Measurements from ENCODE around the gene ZACN.

ZACN gene

DNA sequence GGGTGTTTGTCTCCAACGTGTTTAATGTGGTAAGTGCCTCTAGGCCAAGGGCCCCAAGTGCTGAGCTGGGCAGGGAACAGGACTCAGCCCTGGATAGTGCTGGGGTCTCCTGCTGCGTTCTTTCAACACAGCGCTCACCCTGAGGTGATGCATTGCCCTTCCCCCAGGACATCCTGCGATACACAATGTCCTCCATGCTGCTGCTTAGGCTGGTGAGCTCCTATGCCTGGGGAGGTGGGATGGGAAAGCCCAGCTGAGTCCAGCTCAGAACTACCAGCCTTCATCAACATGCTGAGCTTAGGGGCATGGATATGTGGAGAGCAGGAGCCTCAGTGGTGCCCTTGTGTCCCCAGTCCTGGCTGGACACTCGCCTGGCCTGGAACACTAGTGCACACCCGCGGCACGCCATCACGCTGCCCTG is 563 bp downstream of the ZACN start:
- no peak overlapping the region for H3K4me3 ChIP-seq (ENCODE audit: control insufficient read depth, low read depth, low read length)
- no peak for DNase-seq (ENCODE audit: low read depth)
- TF ChIP-seq, protein P1, sequence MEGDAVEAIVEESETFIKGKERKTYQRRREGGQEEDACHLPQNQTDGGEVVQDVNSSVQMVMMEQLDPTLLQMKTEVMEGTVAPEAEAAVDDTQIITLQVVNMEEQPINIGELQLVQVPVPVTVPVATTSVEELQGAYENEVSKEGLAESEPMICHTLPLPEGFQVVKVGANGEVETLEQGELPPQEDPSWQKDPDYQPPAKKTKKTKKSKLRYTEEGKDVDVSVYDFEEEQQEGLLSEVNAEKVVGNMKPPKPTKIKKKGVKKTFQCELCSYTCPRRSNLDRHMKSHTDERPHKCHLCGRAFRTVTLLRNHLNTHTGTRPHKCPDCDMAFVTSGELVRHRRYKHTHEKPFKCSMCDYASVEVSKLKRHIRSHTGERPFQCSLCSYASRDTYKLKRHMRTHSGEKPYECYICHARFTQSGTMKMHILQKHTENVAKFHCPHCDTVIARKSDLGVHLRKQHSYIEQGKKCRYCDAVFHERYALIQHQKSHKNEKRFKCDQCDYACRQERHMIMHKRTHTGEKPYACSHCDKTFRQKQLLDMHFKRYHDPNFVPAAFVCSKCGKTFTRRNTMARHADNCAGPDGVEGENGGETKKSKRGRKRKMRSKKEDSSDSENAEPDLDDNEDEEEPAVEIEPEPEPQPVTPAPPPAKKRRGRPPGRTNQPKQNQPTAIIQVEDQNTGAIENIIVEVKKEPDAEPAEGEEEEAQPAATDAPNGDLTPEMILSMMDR (conservative IDR thresholded peaks at IDR 0.05; ENCODE audit: control insufficient read depth, insufficient read depth, low read depth, low read length) = no peak

DNA sequence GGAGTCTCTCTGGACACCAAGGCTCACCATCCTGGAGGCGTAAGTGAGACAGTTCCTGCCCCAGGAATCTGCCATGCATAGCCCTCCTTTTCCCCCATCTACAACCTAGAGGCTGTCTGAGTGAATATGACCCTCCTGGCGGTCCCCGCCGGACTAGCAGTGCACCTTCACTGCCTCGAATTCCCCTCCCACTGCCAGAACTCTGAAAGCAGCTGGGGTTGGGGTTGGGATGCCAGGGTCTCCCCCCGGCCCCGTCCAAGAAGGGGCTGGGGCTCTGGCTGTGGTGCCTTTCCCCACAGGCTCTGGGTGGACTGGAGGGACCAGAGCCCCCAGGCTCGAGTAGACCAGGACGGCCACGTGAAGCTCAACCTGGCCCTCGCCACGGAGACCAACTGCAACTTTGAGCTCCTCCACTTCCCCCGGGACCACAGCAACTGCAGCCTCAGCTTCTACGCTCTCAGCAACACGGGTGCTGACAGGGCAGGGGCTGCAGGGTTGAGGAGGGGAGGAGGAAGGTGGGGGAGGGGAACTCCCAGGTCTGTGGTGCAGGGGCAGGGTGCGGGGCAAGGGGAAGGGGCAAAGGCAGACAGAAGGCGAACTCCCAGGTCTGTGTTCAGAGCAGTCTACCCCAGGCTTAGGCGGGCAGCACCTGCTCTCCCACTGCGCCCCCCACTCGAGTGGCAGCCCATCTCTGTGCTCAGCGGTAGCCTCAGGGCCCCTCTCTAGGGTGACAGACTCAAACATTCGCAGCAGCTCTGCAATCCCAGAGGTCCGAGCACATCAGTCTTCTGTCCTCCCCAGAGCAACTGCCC is 1.2 kb downstream of the ZACN start:
- TF ChIP-seq, protein P1 (conservative IDR thresholded peaks at IDR 0.05; ENCODE audit: control insufficient read depth, insufficient read depth, low read depth, low read length) = no peak
- no peak for DNase-seq (ENCODE audit: low read depth)
- no peak overlapping the region for H3K4me3 ChIP-seq (ENCODE audit: control insufficient read depth, low read depth, low read length)

DNA sequence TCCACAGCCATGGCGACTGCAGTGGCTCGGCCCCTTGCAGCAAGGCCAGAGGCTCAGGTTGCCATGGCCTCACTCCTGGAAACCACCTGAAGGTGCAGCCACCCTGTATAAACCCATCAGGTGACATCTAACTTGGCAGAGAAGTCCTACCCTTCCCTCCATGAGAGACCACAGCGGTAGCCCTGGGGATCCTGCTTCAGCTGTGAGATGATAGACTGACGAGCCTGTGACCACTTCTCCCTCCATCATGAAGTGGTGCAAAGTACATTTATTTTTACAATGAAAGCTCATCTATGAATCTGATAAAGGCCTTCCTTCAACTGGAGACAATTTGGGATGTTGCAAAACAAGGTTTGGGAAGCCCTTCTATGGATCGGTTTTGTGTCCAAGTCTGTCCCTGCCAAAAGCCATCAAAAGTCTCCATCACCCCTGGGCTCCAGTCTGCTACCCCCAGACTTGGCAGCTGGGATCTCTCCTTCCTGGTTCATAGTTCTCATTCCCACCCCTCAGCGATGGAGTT is 1.8 kb downstream of the ZACN start:
- H3K4me3 ChIP-seq (ENCODE audit: control insufficient read depth, low read depth, low read length) = no peak overlapping the region
- DNase-seq (ENCODE audit: low read depth) = no peak
- TF ChIP-seq, protein P1 (conservative IDR thresholded peaks at IDR 0.05; ENCODE audit: control insufficient read depth, insufficient read depth, low read depth, low read length) = no peak

GRCh38 chr17:76081295-76082210 is 2.6 kb downstream of the ZACN start:
- TF ChIP-seq, protein P1 (conservative IDR thresholded peaks at IDR 0.05; ENCODE audit: control insufficient read depth, insufficient read depth, low read depth, low read length) = no peak
- no peak overlapping the region for H3K4me3 ChIP-seq (ENCODE audit: control insufficient read depth, low read depth, low read length)
- no peak for DNase-seq (ENCODE audit: low read depth)

- H3K4me3 ChIP-seq (ENCODE audit: control insufficient read depth, low read depth, low read length) = no peak overlapping the region
- TF ChIP-seq, protein P1 (conservative IDR thresholded peaks at IDR 0.05; ENCODE audit: control insufficient read depth, insufficient read depth, low read depth, low read length) = no peak
- no peak for DNase-seq (ENCODE audit: low read depth)
Measured at GRCh38 chr17:76082326-76083251, 3.6 kb downstream of the ZACN start.
